GM18867 (cell line): ENCODE results near the gene MAS1L.

Experiments
- ATAC-seq: cut with Tn5 transposase; IDR thresholded peaks from one replicate; pipeline ENCODE4 v1.9.1; 2021; ENCODE audit warnings: mild to moderate bottlenecking, moderate library complexity; ENCODE audit not compliant: unreplicated experiment

MAS1L gene, protein sequence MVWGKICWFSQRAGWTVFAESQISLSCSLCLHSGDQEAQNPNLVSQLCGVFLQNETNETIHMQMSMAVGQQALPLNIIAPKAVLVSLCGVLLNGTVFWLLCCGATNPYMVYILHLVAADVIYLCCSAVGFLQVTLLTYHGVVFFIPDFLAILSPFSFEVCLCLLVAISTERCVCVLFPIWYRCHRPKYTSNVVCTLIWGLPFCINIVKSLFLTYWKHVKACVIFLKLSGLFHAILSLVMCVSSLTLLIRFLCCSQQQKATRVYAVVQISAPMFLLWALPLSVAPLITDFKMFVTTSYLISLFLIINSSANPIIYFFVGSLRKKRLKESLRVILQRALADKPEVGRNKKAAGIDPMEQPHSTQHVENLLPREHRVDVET

DNA sequence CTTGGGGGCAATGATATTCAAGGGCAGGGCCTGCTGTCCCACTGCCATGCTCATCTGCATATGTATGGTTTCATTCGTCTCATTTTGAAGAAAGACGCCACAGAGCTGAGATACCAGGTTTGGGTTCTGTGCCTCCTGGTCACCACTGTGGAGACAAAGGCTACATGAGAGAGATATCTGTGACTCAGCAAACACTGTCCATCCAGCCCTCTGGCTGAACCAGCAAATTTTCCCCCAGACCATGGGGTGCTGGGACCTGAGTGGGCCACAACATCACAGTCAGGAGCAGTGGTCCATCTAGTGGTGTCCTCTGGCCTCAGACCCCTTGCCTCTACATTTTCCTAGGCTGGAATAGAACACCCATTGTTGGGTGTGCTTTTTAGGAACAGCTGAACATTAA, at the start of gene MAS1L:
Gene MAS1L, minus strand, starts transcription at position 297 of the 400 bp plus-strand sequence. Its CDS starts 54 bp downstream, at position 243.
- ATAC-seq = no peak

DNA sequence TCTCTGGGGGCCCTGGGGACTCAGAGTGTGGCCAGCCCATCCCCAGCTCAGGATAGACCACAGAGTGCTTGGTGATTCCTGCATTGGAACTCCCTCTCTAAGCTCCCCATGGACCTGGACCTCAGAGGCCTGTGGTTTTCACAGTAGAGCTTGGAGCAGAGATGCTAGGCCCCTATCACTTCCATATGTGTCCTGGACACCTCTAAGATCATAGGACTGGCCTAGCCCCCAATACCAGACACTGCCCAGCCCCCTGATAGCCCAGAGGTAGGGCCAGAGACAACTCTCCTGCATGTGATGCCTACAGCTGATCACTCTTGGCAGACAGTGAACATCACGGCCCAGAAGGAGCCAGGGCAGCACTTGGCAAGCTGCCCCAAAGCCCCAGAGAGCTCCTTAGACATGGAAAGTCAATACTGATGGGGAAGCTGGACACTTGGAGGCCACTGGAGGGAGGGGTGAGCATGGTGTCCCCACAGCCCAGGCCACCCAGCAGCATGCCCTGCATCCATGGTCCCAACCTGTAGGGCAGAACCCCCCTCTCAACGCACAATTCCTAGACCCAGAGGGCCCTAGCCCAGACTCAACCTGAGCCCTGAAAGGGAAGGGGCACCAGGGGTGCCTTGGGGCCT, 44.7 kb upstream of the MAS1L start:
- ATAC-seq = no peak

DNA sequence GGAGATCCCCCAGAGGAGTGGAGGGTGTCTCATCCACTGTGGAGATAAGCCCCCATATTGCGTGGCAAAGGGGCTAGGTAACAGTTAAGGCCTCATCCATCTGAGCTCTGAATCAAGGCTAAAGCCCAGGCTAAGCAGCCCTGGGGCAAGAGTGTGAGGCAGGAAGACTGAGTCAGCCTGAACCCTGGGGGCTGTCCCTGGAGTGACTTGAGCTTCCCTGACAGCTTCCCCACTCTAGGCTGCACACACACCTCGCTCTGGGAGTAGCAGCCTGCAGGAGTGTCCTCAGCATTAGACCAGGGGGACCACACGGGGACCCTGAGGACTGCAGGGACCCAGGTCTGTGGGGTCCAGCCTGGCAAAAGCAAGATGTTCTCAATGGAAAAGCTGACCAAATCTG, 43.9 kb upstream of the MAS1L start:
- ATAC-seq = no peak

DNA sequence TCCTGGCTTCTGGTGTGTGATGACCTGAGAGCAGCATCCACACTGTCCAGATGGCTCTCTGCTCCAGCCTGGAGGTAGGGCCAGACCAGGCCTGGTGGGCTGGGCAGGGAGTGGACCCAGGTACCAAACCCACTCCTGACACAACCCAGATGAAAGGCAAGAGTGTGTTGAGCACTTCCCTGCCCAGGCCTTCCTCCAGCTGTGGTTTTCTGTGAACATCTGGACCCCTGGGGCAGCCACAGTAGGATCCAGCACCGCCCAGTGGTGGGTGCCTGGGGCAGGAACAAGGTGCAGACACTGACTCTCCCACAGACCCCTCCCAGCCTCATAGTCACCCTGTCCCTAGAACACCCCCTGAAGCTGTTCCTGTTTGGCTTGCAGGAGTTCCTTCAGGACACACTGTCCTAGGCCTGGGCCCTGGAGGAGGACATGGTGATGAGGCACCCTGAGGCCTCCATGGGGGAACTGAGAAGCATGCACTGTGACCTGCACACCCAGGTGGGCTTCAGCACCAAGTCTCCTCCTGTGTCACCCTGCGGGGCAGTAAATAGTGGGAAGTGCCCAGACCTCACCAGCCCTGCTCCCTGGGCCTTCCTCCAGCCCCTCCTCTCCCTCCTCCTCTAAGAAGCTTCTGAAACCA, 43.0 kb upstream of the MAS1L start:
- ATAC-seq = no peak

DNA sequence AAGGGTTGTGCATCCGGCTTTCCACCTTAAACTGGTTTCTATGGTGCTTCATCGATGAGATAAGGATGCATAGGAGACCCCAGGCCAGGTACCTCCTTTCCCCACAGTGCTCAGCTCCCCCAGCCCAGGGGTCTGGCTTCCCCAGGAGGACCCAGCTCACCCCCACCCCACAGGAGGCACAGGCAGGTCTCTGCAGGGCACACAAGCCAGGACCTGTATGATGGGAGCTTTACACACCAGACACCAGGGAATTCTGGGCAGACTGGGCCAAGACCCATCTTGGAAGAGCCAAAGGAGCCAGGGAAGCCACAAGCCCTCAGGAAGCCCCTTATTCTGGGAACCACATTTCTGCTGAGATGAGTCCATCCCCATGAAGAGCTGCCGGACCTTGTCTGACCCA, 42.2 kb upstream of the MAS1L start:
- no peak for ATAC-seq

DNA sequence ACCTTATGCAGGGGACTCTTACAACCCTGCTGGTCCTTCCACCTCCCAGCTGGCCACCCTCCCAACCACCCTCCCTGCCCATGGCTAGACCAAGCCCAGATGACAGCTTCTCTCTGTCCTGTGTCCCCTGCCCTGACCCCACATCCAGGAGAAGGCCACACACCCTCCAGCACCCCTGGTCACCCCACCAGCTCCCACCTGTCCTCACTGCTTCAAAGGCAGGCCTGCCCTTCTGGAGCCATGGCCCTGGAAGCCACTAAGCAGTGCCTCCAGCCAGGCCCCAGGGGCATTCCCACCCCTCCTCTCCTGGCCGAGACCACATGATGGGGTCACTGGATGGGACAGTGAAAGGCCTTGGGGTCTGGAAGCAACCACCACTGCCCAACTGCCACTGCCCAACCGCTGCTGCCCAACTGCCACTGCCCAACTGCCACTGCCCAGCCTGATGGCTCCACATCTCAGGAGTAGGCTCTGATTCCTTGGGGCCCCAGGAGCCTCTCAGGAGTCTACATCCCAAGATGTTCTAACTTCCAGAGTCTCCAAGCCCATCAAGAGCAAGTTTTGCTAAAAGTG, 41.3 kb upstream of the MAS1L start:
- ATAC-seq = no peak

DNA sequence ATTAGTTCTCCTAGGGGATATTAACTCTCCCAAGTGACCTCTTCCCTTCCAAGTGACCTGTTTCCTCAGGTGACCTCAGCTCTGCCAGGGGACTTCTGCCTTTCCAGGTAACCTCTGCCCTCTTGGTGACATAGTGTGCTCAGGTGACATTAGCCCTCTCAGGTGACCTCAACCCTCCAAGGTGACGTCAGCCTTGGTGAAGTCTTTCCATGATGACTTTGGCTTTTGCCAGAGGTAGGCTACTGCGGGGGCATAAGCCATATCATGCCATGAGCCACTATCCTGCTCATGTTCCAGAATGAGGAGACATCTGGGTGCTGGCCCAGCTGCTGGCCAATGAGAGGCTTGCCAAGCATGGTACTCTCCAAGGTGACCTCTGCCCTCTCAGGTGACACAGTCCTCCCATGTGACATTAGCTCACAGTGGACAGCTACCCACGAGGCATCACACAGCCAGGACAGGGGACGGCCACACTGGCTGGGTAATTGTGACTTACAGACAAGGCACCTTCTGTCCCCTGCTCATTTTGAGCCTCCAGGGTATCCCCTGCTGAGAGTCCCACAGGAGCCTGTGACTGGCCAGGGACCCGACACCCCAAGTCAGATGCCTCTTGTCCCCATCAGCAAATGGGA, 40.7 kb upstream of the MAS1L start:
- ATAC-seq = no peak

DNA sequence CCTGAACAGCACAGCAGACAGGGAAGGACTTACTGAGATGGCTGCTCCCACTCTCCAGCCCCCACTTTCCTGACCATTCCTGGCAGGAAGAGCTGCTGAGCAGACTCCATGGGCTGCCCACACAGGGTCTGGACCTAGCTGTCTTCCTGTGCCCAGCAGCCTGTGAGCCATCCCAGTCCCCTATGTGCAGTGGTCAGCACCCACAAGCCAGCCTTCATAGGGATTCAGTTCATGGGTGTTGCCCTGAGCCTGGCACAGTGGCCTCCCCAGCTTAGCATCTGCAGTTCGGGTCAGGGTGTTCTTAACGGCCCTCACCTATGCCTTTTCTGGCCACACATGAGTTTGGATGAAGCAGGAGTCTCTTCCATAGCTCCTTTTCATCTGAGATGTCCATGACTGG, 39.8 kb upstream of the MAS1L start:
- no peak for ATAC-seq

DNA sequence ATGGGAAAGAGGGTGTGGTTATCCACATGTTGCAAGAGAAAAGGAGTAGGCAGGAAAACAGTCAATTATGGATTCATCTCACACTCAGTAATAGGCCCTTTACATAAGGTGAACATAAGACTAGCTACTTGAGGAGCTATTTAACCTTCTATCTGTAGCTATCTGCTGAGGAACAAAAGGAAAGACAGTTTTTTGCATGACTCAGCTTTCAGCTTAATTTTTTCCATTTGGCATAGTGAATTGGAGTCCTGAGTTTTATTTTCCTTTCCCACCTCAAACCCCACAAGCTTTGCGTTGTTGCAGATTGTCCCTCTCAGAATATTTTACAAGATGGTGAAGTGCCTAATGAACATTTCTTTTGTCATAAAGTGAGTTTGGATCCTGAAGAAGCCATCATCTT, 39.4 kb upstream of the MAS1L start:
- no peak for ATAC-seq

DNA sequence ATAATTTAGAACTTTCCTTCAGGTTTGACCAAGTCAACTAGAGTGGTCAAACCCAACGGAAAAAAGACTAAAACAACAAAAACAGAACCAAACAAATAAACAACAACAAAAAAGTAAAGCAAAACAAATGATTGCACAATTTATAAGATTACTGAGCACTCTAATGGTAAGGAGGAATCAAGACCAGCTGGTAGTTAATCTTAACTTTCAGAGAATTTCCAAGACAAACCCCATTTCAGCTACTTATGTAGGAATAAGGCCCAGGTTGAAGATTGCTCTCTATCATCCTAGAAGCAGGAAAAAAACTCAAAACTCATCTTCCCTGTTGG, 37.5 kb upstream of the MAS1L start:
- no peak for ATAC-seq

DNA sequence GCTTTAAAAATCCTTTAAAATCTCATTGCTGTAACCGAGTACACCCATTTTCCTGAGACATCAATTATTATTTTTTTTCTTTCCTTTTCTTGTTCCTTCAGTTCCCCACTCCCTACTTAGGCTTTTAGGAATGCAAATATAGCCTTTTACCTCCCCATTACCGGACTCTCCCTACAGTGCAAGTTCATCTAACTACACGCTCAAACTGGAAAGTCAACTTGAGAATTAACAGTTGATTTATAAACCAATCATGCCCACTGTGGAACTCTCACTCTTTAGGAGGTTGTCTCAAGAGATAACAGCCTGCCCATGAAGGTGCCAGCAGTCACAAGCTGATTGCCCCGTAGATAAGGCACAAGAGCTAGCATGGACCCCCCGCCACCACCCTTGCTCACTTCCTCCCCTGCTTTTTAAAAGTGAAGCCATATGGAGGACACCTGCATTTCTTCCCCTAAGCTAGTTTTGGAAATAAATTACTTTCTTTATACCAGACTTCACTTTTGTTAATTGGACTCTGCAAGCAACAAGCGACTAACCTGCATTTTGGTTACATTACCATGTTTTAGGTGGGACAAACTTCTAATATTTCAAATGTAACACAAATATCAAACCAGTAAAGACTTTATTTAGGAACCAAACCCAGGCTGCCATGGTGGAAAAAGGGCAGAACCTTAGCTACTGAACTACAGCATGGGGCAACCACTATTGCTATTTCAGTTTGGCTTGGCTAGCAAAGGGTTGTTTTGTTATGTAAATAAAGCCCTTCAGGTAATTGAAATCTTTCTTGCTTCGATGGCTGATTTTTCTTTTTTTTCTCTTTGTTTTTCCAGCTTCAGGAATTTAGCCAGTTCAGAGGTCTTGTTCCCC, 36.9 kb upstream of the MAS1L start:
- no peak for ATAC-seq

DNA sequence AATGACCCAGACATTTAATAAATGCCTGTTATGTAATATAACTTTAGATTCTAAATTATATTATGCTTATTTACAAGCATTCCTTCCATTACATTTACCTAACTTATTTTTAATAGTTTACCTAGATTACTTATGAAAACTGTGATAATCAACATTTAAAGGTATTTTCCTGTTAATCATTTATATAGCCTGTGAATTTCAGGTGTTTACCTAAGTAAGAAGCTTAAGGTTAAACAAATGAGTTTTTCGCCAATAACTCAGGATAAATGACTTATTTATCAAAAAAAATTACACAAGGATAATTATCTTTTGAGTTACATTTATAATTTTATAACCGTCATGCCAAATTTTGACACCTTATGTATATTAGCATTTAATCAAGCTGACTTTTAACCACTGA, 36.3 kb upstream of the MAS1L start:
- ATAC-seq = no peak

DNA sequence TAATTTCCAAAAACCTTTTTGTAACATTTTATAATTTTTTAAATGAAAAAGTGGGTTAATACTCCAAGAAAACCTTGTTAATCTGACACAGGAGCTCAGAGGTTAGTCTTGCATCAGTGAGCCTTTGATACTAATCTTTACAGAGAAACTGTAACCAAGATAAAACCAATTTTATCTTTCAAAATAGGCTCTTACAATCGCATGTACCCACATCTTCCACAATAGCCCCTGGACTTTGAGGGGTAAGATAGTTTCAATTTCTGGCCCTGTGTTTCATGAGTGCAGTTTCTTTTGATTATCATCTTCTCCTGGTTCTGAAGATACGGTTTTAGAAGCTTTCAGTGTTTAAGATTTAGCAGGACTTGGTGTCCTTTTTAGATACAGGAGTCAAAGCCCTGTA, 34.5 kb upstream of the MAS1L start:
- ATAC-seq = no peak

DNA sequence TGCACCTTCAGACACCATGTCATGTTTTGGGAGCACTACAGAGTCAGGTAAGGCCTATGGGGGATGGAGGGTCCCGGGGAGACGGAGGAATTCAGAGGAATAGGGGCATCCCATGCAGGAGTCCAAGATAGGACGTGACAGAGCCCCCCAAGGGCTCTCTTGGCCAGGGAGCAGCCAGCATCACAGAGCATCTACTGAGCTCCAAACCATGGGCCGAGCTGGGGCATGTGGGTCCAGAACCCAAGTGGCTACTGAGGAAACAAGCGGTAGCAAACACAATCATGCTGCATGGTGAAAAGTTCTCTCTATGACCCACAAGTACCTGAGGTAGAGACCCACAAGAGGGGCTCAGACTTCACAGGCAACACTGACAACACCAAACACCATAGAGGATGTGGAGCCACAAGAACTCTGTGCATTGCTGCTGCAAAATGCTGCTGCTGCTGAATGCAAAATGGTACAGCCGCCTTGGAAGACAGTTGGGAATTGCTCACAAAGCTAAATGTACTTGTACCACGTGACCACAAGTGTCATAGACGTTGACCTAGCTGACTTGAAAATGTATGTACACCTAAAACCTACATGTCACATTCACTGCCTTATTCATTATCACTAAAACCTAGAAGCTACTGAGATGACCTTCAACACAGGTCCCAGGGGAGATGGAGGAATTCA, 33.4 kb upstream of the MAS1L start:
- no peak for ATAC-seq

DNA sequence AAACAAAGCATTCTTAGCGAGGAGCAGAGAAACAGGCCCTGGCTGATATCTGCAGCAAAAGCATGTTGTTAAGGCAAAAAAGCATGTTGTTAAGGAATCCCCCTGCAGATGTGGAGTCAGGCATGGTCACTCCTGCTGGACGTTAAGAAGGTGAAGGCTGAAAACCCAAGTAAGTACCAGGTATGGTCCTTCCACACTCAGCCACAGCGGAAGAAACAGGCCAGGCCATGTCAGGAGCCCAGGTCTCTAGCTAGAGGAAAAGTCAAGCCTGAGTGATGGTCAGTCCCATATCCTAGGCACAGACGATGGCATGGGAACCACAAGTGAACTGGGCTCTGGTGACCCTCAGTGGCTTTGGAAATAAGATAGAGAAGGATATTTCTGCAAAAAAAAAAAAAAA, 32.5 kb upstream of the MAS1L start:
- no peak for ATAC-seq

DNA sequence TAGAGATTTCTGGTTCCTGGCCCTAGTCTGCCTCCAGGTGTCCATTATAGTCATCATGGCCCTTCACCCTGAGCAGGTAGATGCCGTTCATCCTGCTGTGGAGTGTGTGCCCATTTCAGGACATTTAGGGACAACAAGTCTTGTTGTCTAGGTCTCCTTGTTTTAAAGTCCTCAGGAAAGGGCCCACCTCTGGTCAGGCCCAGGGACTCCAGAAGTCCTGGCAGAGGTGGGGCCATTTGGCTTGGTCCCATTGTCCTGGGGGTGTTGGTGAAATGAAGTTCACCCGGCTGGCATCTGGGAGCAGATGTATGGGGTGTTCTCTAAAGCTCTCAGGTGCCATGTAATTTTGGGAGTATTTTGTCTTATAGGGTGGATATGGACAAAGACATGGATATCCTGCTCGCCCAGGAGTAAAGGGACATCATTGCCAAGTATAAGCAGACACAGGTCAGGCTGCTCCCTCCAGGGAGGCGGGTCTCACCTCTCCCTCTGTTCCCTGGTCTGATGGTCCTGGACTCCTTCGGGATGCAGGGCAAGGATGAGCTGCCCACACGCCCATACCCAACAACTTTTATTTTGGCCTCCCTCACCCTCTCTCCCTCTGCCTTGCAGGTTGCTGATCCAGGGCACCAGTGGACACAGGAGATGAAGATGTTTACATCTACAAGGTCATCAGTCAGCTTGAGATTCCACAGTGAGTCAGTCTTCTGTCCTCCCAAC, 31.7 kb upstream of the MAS1L start:
- no peak for ATAC-seq

DNA sequence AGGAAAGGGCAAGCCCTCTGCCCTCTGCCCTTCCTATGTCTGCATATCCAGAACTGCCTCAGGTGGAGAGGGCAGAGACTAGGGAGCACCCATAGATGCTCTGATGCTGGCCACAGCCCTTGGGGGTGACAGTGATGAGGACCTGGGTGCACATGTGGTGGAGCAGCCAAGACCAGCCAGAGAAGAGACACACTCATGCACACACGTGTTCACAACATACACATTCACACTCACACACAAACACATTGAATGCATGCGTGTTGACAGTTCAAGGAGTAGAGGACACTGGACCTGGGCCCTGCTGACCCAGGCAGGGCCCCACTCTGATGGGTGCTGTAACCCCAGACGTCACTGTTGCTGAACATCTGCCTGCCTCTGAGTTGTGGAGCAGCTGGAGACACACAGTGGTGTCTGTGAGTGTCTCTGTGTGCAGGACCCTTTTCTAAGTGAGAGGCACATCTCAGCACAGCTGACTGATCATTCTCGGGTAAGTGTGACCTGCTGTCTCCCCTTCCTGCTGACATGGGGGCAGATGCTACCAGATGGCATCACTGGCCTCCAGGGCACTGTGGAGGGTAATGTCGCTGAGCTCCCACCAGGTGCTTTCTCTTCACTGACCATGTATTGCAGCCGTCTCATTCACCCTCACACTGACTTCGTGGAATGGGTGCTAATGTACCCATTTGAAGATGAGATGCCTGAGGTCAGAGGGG, 30.1 kb upstream of the MAS1L start:
- ATAC-seq = no peak

DNA sequence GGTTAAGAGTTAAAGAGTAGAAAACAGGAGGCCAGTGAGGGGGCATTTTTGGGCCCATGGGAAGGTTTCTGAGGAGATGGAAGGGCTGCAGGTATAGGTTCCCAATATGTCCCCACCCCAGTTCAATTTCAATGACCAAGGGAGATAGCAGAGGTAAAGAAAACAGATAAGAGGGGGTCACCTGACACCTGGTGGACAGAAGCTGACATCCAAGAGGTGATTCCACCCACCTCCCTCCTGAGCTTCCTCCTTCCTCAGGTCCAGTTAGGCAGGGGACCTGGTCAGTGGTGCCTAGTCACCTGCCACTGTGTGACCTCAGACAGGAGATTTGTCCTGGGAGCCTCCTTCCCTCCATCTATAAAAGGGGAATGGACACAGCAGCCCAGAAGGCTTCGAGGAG, 29.5 kb upstream of the MAS1L start:
- no peak for ATAC-seq

DNA sequence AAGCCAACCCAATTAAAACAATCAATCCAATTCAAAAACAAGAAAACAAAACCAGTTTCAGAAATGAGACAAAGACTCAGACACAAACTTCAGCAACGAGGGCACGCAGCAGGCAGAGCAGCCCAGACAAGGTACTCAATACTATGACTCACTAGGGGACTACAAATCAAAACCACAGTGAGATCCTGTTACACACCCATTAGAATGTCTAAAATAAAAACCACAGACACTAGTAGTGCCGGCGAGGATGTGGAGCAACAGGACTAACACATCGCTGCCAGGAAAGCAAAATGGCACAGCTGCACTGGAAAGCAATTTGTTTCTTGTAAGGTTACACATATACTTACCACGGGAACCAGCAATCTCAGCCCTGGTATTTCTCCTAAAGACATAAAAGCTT, 28.4 kb upstream of the MAS1L start:
- ATAC-seq = no peak
